ENCODE results near the gene ASIC4. TPM values are rescaled to one million over a fixed set of nuclear protein-coding genes. Genes with fewer than 3 reads are reported as not detected.

Gene ASIC4
- total RNA-seq, 2 donors from 2014 or later, result not detected

- Histone ChIP-seq H3K4me1 (no peaks in the 10 kb centered on the region), H3K36me3 (replicated peaks in 1 of 2; ENCODE audit: insufficient read depth in 1 of 2, low read depth in 2 of 2) (no peaks in the 10 kb centered on the region), H3K9me3 (no peaks in the 10 kb centered on the region), H3K27ac (no peak overlapping the region), H3K27me3 (no peaks in the 10 kb centered on the region), H3K4me3 (no peak overlapping the region)
- peak; percentile 84 for ATAC-seq
- DNase-seq, result peak; percentile 76 to 87 (median 80)
- intact Hi-C loops (cut with DNase I), result loop anchor here (5.0 kb wide), 1 partner anchor 51 kb away; no protein-coding TSS in a partner anchor
- TF ChIP-seq CTCF (IDR thresholded peaks at IDR 0.05) (peak; percentile 80 to 92 (median 84)), POLR2A (IDR thresholded peaks at IDR 0.05) (no peak)
- WGBS, 2 donors, result 33% methylated on average over 5 to 14 of the region's 14 CpGs
Observed at GRCh38 chr2:219475697-219476651, 38.3 kb upstream of the ASIC4 start.

GRCh38 chr2:219476652-219477151, 37.6 kb upstream of the ASIC4 start:
- H3K27me3 ChIP-seq, result no peaks in the 10 kb centered on the region
- DNase-seq, result peak in 1 of 4 donors; percentile 7
- ATAC-seq, result no peak
- WGBS, 2 donors, result 7 to 8% methylated on average over 10 to 16 of the region's 16 CpGs
- TF ChIP-seq CTCF (IDR thresholded peaks at IDR 0.05), result no peak
- TF ChIP-seq POLR2A (IDR thresholded peaks at IDR 0.05), result no peak
- no peaks in the 10 kb centered on the region for H3K4me1 ChIP-seq
- H3K27ac ChIP-seq, result no peak overlapping the region
- H3K9me3 ChIP-seq, result no peaks in the 10 kb centered on the region
- no peak overlapping the region for H3K4me3 ChIP-seq
- intact Hi-C loops (cut with DNase I), result loop anchor here (5.0 kb wide), 1 partner anchor 51 kb away; no protein-coding TSS in a partner anchor
- H3K36me3 ChIP-seq (replicated peaks in 1 of 2; ENCODE audit: insufficient read depth in 1 of 2, low read depth in 2 of 2), result no peaks in the 10 kb centered on the region

GRCh38 chr2:219477179-219477578, 37.1 kb upstream of the ASIC4 start:
- TF ChIP-seq POLR2A (IDR thresholded peaks at IDR 0.05) (no peak), CTCF (IDR thresholded peaks at IDR 0.05) (no peak)
- intact Hi-C loops (cut with DNase I), result loop anchor here (5.0 kb wide), 1 partner anchor 50 kb away; no protein-coding TSS in a partner anchor
- no peak for DNase-seq
- no peaks in the 10 kb centered on the region for H3K36me3 ChIP-seq (replicated peaks in 1 of 2; ENCODE audit: insufficient read depth in 1 of 2, low read depth in 2 of 2)
- no peak overlapping the region for H3K27ac ChIP-seq
- WGBS, 2 donors, result 70 to 77% methylated on average over 12 to 13 of the region's 13 CpGs
- H3K9me3 ChIP-seq, result no peaks in the 10 kb centered on the region
- no peaks in the 10 kb centered on the region for H3K4me1 ChIP-seq
- no peaks in the 10 kb centered on the region for H3K27me3 ChIP-seq
- no peak overlapping the region for H3K4me3 ChIP-seq
- ATAC-seq, result no peak

GRCh38 chr2:219477815-219478214, 36.5 kb upstream of the ASIC4 start:
- DNase-seq (no peak), ATAC-seq (no peak)
- intact Hi-C loops (cut with DNase I), result loop anchor here (5.0 kb wide), 1 partner anchor 49 kb away; no protein-coding TSS in a partner anchor
- WGBS, 2 donors, result 85 to 94% methylated on average over 15 of the region's 15 CpGs
- no peaks in the 10 kb centered on the region for H3K36me3 ChIP-seq (replicated peaks in 1 of 2; ENCODE audit: insufficient read depth in 1 of 2, low read depth in 2 of 2)
- H3K27ac ChIP-seq, result no peak overlapping the region
- H3K4me1 ChIP-seq, result no peaks in the 10 kb centered on the region
- H3K4me3 ChIP-seq, result no peak overlapping the region
- TF ChIP-seq POLR2A (IDR thresholded peaks at IDR 0.05) (no peak), CTCF (IDR thresholded peaks at IDR 0.05) (no peak)
- no peaks in the 10 kb centered on the region for H3K9me3 ChIP-seq
- H3K27me3 ChIP-seq, result peaks cover 0 to 1% of the 10 kb centered on the region in 2 donors

All from body of pancreas (tissue), 4 donors.